ENCODE results near the gene DCDC2C.

The DCDC2C gene

DNA sequence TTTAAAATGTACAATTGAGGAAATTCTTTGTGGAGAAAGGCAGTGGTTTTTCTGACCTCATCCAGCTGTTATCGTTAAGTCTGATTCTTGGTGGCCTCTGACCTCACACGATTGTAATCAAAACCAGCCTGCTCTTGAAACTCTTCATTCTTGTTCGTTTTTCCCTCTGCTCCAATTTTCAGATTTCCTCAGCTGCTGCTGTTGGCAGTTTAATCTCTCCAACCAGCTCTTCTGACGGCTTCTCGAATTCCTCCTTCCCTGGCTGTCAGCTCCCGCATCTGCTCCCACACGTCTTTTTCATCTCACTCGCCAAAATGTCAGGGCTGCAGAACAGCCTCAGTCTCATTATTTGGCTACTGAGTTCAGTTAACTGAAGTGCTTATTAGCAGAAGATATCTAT is 136.1 kb downstream of the DCDC2C start:
- no peak for DNase-seq

DNA sequence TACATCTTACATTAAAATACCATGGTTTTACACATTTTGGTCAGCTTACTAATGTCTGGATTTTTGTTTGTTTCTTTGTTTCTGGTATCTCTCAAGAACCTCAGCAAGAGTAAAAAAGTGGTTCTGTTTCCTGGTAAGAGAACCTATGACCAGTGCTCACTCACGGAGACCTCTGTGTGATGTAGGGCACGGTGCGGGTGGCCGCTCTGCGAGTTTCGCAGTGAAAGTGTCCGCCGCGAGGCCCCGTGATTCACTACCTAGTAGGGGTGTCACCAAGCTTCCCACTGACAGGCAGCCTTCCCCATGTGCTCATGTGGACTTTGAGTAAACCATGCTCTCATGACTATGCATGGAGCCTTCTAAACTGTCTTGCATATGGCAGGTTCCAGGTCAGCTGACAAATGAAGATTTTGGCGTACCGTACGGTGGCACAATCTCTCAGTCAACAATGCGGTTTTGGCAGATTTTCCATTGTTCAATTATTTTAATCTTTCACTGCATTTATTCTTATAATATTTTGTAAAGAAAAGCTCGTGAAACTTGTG is 137.3 kb downstream of the DCDC2C start:
- DNase-seq: no peak

DNA sequence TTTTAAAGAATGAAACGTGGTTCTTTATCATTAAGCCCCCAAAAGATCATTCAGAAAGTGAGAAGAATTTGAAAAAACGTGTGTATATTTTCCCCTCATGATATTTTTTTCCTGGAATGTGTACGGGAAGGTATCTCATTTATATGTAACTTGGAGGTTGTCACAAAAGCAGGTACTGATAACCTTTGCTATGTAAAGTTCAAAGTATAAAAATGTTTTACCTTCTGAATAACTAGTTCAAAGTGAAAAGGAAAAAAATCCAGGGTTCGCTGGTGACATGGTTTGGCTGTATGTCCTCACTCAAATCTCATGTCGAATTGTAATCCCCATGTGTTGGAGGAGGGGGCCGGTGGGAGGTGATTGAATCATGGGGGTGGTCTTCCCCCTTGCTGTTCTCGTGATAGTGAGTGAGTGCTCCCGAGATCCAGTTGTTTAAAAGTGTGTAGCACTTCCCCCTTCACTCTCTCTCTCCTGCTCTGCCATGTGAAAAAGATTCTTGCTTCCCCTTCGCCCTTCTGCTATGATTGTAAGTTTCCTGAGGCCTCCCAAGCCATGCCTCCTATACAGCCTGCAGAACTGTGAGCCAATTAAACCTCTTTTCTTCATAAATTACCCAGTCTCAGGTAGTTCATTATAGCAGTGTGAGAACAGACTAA is 144.2 kb downstream of the DCDC2C start:
- DNase-seq: no peak

DNA sequence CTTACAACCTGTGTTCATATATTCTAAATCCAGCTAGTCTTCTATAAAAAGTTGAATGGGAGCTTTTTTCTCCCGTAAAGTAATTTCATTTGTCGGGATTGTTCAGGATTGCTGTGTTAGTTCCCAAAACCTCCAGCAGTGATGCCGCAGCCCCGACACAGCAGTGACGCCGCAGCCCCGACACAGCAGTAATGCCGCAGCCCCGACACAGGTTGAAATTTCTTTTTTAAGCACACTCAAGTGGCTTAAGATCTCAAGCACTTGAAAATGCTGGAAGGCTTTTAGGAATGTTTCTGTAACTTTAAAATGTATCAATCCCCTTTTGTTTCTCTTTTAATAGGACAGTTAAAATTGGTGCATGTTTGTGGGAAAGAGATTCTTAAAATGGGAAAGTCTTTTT is 145.4 kb downstream of the DCDC2C start:
- no peak for DNase-seq

DNA sequence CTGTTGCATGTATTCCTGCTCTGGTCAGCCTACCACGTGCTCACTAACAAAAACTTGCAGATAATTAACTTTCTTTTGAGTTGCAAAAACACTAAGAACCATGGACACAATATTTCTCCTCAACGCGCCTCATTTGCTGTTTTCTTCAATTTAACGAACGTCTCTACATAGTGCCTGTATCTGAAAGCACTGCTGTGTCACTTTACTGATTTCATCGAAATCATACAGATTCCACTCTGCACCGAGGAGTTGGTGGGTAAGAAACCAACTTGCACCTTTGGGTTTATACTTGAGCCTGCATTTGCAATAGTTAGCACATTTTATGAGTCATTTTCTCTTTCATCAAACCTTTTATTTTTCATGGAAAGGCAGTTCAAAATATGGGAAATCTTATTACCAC is 145.8 kb downstream of the DCDC2C start:
- no peak for DNase-seq

DNA sequence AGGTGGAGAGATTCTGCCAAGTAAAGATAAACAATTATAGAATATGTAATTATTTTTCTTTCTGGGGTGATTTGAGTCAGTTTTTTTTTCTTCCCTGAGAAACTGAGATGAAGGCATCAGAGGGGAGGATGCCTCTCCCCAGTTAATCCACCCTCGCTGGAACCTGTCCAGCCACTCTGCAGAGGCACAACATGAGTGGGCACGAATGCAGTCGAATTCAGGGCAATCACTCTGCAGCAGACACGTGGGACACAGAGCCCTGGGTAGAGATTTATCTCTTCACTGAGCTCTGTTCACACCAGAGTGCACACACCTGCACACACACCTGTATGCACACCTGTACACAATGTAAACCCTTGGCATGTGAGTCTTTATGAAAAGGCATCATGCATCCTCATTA is 154.2 kb downstream of the DCDC2C start:
- DNase-seq: no peak

DNA sequence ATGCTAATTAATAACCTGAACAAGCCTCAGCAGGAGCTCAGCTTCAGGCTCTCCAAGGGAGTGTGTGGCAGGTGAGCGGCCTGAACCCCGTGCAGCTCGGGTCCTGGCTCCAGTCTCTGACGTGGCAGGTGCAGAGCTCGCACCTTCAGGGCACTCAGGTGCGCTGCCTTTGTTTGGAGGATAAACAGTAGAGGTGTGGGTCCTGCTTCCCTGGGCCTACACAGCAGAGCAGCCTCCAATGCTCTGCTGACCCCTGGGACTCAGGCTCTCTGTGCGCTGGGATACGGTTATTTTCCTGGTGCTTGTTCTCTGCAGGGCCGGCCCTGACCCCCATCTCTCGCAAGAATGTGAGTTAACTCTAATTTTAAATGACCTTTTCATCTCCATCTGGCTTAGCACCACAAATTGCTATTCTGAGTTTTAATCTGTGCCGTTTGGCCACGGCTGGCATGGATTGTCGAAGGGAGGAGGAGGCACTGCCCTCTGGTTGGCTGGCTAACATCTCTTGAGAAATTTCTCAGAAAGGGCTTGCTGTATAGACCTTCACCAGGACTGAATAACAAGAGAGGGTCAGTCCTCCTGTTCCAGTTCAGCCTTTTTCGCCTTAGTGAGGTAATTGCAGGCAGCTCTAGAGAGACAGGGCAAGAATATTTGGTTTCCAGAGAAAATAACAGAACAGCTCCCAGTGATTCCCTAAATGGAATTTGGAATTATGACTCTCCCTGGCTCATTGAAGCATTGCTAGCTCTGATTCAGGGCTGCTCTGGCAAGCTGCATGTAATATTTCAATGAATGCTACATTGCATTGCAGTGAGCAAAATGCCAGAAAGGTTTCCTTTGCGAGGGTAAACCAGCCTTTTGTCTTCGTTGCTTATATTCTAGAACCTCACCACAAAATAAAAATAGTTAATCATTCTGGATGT is 161.8 kb downstream of the DCDC2C start:
- no peak for DNase-seq

DNA sequence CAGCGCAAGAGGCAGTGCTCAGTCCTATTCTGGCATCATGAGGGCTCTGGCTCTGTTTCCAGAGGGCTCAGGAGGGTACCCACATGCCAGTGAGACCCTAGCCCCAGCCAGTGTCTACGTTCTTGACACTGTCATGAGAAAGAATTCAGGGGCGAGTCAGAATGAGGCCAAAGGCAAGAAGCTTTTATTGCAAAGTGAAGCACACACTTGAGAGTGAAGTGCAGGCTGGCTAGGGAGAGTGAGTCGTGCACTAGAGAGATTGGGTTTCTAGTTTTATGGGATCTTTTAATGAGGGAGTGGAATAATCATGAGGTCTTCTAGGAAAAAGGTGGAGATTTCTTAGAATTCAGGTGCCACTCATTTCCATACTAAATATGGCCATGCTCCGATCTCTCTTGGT is 164.1 kb downstream of the DCDC2C start:
- DNase-seq: no peak

DNA sequence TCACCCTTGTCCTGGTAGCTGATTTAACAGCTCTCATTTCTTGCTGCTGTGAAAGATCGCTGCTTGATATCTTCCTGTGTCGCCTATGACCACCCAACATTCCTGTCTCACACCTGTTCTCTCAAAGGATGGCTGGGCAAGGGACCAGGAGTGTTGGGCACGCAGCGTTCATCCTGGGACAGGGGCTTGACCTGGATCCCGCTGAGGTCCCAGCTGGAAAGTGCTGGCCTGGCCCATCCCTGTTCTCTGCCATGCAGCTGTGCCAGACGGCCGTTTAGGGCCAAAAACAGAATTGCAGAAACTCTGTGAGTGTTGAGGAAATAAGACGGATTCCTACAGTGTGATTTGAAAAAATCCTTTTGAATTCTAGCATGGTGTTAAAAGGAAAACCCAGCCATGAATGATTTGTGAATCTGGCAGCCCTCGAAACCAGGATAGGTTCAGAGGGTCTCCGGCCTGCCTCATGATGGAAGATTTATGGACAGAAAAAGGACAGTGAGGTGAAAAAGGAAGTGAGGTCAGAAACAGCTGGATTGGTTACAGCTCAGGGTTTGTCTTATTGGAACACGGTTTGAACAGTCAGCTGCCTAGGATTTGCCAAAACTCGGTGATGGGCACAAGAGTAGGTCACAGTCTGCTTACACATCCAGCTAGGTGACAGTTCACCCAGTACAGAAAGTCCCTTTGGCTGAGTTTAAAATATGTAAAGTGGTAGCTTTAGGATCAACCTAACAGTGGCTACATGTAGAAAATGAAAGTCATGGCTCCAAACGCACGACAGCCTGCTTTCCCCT is 164.8 kb downstream of the DCDC2C start:
- DNase-seq: no peak

DNA sequence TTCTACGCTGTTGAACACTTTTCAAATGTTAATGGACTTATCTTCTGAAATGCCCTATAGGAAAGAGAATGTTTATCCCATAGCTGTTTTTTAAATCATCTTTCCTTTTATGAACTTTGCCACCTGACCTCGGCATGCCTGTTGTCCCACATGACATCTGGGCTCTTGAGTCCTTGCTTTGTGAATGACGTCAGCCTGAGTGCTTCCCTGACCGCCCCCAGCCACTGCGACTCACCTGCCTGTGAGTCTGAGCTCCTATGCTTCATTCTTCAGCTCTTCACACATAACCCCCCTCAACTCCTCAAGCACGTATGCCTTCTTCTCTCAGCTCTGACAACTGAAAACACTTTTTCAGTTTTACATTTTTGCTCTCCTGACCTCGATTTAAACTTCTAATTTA is 166.8 kb downstream of the DCDC2C start:
- no peak for DNase-seq

DNA sequence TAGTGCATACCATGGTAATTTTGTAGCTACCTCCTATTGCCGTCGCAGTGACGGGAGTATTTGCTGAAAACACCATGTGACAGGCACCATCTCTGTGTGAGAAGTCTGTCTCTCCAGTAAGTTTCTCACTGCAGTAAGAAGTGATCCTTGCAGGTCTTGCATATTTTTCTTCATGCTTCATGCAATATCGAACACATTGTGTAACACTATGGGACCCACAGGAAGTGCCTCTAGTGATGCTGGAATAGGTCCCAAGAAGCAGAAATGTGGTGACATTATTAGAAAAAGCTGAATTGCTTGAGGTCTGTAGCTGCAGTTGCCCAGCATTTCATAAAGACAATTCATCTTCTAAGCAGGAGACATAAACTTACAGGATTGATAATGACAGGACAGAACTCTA is 167.6 kb downstream of the DCDC2C start:
- DNase-seq: no peak

DNA sequence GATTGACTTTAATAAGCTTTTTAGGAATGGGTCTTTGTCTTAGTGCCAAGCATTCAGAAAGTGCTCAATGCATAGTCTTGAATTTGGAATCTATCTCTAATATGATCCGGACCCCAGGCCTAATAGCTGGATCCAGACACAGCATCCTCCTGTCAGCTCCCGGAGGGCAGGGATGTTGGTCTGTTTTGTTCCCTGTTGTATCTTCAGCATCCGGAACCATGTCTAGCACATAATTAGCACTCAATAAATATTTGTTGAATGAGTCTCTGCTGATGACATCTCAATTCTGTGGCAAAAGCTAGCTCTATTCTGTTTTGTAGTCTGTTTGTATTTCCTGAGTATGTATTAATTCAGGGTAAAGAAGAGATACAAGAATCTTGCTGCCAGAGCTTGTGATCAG is 169.1 kb downstream of the DCDC2C start:
- no peak for DNase-seq

DNA sequence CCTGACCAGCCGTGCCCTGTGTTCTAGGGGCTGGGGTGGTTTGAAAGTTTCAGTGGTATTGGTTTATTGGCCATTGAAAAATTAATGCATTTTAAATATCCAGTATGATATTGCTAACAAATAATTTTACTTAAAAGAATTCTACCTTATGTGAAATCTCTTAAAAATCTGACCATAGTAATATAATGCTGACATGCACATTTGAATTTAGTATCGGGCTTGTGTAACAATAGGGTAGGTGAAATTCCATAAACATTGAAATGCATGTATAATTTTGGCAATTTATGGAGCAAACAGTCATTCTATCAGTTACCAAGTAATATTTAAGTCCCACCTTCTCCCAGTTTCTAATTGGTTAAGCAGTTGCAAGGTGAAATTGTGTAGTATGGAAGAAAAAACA is 170.5 kb downstream of the DCDC2C start:
- no peak for DNase-seq

DNA sequence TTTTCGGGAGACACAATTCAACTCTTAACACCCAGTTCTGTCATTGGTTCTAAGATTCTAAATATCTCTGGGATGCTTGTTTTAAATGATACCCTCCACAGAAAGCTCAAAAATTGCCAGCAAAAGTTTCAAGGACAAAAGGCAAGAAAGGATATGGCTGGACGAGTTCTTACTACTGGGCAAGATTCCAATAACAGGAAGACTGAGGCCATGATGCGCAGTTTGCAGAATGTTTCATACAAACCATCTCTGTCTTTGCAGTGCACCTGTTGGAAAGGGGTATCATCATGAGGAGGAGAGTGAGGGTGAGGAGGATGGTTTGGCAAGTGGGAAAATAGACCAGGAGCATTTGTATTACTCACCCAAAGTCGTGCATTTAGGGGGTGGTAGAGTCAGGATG is 172.8 kb downstream of the DCDC2C start:
- no peak for DNase-seq

DNA sequence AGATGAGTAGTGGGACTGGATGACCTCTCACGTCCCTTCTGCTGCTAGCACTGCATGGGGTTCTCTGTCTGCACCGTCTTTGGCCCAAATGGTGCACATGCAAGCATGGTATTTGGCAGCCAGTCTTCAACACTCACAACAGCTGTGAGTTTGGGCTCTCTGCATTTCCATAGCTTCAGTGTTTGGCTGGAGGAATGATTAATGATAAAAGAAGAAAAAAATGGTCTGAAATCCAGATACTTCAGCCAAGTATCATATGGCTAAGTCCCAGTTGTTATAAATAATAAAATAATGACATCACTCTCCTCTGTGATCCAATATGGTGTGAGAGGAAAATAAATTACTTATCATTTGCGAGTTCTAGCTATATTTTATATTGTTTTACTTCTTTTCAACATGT is 173.3 kb downstream of the DCDC2C start:
- no peak for DNase-seq

DNA sequence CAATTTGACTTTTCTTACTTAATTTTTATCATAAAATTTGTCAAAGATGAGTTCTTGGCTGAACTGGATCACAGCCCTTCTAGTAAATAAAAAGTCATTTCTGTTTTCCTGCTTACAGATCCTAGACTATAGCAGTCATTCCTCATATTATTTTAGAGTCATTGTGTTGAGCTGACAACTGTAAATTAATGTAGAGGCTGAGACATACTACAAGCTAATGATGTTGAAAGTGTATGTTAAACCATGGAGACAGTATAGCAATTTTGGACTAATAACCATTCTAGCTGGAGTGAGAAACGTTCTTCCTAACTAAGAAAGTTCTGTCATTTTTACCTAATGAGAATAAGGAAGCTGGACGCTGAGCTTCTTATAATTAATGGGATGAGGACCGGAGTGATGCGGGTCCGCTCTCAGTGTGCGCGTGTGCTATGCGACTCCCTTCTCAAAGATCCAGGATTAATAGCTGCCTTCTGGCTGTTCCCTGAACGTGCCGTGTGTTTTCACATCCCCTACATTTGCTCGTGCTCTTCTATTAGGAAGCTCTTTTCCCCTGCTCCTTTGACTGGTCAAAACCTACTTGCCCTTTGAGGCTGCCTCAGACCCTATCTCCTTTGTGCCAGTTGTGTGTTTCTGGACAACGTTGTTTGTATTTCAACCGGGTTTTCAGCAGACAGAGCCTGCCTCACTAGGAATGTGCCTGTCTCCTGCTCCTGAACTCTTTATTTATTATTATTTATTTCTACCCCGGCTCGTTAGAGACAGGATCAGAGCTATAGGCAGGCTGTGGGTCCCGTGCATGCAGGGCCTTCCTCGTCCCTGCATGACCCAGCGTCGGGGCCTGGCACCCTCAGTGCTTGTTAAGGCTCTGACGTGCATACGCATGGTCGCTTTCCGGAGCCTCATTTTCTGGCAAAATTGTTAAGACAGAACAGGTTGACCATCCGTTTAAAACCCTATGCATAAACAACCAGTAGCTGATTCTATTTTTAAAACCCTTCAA is 182.6 kb downstream of the DCDC2C start:
- no peak for DNase-seq

DNA sequence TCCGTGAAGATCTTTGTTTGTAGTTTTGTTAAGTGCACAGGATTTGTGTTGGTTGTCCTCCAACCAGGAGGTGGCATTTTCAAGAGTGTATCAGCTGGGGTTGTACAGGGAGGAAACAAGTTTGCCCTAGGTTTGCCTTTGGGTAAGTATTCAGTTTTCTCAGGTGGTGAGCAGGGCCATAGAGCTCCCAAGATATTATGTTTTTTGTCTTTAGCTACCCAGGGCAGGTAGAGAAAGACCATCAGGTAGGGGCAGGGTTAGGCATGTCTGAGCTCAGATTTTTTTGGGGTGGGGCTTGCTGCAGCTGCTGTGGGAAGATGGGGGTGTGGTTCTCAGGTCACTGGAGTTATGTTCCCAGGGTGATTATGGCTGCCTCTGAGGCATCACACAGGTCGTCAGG is 191.6 kb downstream of the DCDC2C start:
- no peak for DNase-seq
